GM19099 (cell line): ENCODE measurements around the gene TTF2.

Experiments
- POLR2A ChIP-seq: IDR thresholded peaks from 3 replicates; pipeline ENCODE4 v1.6.1; 2011; ENCODE audit warnings: low read depth; ENCODE audit not compliant: insufficient read length; ENCODE audit errors: extremely low read depth

TTF2 gene

GRCh38 chr1:117069220-117069844 lies 9.2 kb downstream of the TTF2 start:
- no peak for TF ChIP-seq POLR2A

GRCh38 chr1:117070124-117070523 lies 10.0 kb downstream of the TTF2 start:
- TF ChIP-seq POLR2A: no peak

GRCh38 chr1:117076648-117077047 lies 16.5 kb downstream of the TTF2 start:
- TF ChIP-seq POLR2A: no peak

- no peak for TF ChIP-seq POLR2A
Observed at GRCh38 chr1:117077267-117077666, 17.1 kb downstream of the TTF2 start.

- TF ChIP-seq POLR2A: no peak
Observed at GRCh38 chr1:117079737-117080136, 19.6 kb downstream of the TTF2 start.

- TF ChIP-seq POLR2A: no peak
Observed at GRCh38 chr1:117084231-117084630, 24.1 kb downstream of the TTF2 start.

GRCh38 chr1:117087686-117088085 lies 27.6 kb downstream of the TTF2 start:
- TF ChIP-seq POLR2A: no peak

- TF ChIP-seq POLR2A: no peak
Observed at GRCh38 chr1:117089996-117090395, 29.9 kb downstream of the TTF2 start.

GRCh38 chr1:117092594-117092993 lies 32.5 kb downstream of the TTF2 start:
- no peak for TF ChIP-seq POLR2A

GRCh38 chr1:117093091-117093534 lies 33.0 kb downstream of the TTF2 start:
- TF ChIP-seq POLR2A: no peak

- no peak for TF ChIP-seq POLR2A
Observed at GRCh38 chr1:117093870-117094621, 33.9 kb downstream of the TTF2 start.

- no peak for TF ChIP-seq POLR2A
Observed at GRCh38 chr1:117094841-117095604, 34.9 kb downstream of the TTF2 start.

GRCh38 chr1:117096951-117097408 lies 36.9 kb downstream of the TTF2 start:
- no peak for TF ChIP-seq POLR2A

GRCh38 chr1:117097443-117097842 lies 37.3 kb downstream of the TTF2 start:
- TF ChIP-seq POLR2A: no peak

- TF ChIP-seq POLR2A: no peak
Observed at GRCh38 chr1:117098287-117098890, 38.3 kb downstream of the TTF2 start.
